NCI-H2171 (cell line): ENCODE data around the gene SKP1.

ENCODE experiments used
- DNase-seq: peaks from one replicate; lab custom pipeline; 2025; lab: John Stamatoyannopoulos, UW

The SKP1 gene

DNA sequence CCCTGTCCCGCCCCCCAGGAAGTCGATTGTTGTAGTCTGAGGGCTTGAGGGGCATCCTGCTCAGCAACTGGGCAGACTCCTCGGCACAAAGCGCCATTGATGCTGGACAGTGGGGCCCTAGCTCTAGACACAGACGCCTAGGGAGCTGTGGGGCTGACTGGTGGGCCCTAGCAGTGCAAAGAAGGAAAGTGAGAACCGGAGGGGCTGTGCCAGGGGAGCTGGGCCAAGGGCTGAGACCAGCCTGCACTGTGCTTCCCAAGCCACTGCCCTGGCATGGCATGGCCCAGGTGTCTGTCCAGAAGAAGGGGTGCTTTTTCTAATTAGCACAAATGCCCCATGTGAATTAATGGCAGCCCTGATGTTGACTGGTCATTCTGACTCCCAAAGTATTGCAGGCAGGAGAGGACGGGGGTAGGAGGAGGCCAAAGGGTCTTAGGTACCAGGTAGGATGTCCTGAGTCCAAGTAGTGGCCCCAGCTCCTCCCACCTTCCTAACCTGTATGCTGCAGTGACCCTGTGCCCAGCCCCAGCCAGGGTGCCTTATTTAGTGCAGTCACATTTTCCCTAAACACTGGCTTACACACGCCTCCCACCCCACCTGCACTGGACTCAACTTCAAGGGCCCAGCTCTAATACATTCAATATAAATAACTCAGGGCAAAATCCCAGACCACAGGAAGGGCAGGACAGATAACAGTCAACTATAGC, 46.4 kb downstream of the SKP1 start:
- DNase-seq, result no peak

DNA sequence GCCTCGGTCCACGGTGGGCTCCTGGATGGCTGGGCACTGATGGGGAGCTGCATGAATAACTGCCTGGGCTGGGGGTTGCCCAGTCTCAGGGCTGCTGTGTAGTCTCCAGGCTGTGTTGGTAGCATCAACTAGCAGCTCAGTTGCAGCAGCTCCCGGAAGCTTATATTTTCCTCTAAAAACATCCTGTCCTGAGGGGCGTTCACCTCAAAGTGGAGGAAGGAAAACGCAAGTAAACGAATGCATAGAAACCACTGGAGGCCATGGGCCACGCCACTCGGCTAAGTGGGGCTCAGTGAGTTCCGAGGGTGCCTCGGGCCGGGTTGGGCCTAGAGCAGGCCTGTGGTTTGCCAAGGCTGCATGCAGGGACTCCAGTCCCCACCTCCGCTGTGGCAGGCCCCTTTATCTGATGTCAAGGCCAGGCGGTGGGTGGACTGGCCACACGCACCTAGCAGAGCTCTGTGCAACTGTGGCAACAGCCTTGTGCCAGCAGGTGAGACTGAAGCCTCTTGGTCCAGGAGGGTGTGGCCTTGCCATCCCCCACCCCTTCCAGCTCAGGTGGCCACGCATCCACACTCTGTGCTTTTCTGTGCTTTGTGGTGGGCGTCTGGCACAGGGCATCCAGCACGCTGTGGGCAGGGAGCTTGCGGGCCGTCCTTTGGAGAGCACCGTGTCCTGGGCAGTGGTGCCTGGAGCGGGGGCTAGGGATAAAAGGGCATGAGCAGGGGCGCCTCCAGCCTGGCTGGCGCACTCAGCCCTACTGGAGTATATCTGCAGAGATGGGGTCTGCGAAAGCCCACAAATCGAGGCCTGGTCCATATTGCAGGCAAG, 47.1 kb downstream of the SKP1 start:
- DNase-seq, result no peak

DNA sequence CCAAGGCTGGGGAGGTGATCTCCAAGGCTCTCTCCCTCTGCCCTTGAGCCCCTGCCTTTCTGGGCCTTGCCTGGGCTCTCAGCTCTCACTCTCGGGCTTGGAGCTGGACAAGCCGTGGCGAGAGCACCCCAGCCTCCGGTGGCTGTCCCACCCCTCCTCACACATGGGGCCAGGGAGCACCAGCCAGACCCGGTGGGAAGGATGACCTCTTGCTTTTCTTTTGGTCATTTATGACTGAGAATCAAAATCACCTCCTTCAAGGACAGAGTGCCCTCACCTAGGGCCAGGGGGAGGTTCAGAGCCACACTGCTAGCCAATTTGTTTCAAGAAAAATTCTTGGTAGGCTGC, 48.1 kb downstream of the SKP1 start:
- no peak for DNase-seq

DNA sequence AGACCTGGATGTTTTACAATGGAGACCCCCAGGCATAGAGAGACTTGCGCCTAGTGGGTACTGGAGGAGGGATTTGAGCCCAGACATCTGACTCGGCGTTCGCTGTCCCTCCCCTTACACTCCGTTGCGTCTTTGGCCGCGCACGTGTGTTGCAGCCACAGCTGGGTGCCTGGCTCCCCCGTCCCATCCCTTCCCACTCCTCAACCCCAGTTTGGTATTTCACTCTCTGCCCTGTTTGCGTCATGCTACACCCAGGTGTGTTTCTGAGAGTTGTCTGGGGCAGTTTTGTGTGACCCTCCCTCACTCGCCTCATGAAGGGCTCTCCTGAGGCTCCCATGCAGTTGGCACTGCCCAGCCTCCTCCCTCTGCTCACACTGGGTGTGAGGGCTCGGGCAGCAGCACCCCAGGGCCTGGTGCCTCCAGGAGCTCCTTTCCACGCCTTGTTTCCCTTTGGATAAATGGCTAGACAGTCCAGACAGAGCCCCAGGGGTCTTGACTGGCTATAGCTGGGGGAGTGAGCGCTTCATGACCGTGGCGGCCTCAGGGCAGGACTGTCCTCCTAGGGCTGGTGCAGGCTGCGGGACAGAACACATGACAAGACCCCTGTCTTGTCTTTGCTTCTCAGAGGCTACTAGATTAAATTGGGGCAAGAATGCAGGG, 48.6 kb downstream of the SKP1 start:
- DNase-seq, result no peak

DNA sequence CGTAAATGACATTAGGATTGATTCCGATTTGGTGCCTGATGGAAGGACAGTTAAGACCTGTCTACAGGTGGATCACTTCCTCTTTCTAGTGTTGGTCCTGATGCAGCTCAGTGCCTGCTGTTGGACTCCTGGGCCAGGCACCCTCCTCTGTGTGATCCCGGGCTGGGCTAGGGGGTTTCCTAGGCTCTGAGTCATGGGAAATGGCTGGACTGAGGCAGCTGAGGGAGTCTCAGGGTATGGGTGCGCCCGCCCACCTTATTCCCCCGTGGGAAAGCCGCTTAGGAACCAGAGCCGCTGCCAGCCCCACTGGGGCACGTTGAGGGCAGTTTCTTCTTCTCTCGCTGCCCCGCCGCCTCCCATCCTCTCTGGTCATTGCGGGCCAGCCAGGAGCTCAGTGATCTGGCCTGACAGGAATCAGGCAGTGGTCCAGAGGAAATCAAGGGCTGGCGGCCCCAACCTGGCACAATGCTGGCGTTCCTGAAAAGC, 49.3 kb downstream of the SKP1 start:
- DNase-seq, result no peak

DNA sequence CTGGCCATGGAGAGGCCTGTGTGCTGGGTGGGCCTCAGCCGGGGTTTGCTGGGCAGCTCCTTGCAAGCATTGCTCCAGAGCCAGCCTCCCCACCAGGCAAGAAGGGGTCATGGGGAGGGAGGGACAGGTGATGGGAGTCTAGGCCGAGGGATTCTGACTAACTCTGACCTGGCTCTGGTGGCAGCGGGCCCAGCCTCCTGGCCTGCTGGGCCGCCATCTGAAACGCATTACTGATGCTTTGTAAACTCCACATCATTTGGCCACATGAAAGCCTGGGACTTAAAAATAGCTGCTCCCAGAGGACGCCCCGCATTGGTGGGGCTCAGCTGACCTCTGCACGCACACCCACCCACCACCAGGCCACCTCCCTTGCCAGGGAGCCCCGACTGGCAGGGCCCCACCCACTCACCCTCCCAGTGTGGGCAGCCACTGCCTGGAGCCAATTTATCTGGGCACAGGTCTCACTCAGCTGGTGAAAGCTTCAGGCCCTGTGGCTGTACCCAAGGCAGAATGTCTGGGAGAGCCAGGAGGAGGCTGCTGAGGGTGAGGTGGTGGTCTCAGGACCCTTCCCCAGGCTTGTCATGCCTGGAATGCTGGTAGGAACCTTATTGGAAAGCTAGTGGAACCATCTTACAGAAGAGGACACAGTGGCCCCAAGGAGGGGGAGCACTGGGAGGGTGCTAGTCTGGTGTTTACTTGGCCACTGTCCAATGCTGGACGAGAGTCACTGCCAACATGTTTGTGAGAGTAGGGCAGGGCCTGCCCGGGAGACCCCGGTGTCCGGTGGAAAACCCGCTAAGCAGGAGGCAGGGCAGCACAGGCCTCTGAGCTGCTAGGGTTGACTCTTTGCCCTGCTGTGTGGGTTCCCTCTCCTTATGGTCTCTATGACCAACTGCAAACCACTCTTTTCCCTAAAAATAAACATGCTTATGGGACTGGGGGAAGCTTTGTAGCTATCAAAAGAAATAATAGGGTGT, 51.4 kb downstream of the SKP1 start:
- no peak for DNase-seq

DNA sequence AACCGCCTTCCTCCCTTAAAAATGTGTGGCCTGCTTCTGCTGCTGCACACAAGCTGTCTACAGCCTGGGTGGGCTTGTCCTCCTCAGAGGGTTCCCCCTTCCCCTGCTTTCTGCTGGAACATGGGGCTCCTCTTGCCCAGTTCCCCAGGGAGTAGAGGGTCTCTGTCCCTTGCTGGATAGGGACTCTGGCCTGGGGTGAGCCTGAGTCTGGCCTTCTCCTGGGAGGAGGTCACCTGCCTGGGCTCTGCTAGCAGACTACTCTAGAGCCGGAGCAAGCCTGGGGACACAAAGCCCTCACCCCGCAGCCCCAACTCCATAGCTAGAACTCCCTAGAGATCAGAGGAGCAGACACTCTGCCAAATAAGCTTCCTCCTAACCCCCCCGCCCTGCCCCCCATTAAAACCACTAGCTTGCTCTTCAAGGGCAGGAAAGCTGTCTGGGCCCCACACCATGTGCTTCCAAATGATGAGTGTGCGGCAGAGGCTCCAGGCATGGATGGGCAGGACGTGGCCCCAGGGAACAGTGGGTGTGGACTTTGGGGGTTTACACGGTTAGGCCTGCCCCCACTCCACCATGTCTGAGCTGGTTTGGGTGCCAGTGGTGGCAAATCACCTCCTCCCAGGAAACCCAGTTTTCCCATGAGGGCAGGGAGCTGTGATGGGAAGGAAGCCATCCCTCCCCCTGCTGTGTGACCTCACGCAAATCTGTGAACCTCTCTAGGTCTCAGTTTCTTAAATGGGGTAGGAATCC, 52.3 kb downstream of the SKP1 start:
- DNase-seq, result no peak

DNA sequence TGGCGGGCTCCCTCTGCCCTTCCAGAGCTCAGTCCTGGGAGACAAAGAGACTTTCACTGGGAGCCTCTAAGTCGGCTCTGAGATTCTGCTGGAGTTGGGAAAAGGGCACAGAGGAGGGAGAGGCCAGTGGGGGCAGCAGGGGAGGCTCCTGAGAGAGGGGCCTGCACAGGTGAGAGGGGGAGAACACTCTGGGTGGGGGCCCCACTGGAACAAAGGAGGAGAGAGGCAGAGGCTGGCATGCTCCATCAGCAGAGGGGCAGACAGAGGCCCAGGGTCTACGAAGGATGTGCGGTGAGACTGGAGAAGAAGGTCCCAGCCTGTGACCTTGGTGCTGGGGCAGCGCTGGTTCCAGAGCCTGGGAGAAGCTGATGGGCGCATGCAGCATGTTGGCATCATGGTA, 53.4 kb downstream of the SKP1 start:
- no peak for DNase-seq

DNA sequence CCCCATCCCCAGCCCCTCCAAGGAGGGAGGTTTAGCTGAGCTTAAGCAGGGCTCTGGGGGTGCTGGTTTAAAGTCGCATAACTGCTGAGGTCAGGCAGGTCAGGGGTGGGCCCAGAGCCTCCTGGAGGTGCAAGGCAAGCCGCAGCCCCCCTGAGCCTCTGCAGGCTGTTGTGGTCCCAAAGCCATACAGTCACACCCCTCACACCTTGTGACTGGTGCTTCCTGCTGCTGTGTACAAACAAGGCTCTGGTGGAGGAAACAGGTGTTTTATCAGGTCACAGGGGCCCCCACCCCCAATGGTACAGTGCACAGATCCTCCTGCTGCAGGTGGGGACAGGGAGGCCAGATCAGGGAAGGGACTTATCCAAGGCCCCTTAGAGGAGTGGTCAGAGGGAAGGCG, 54.2 kb downstream of the SKP1 start:
- DNase-seq, result no peak

DNA sequence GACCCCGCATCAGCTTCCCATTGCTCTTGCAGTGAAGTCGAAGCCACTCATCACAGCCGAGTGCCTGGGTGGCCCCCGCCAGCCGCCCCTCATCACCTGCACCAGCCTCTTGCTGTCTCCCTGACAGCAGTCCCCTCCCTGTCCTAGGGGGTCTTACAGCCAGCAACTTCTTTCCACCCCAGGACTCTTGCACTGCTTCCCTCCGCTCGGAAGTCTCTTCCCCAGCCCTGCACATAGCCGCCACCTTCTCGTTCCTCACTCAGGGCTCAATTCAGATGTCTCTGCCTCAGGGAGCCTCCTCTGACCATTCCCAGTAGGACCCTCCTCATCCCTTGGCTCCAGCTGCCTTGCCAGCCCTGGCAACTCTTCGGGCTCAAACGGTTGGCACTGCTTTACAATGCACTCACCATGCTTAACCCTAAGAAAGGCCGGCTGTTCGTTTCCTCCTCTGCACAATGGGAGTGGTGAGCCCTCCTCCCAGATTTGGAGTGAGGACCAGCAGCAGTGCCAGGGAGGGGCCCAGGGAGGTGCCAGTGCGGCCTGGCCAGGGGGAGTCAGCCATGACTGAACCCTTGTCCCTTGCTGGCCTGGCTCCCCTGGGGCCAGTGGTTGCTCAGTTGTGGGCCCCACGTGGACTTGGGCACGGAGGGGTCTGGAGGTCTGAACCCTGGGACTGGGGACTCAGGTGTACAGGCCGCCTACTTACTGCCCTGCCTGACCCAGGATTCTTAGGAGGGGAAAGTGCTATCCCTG, 56.2 kb downstream of the SKP1 start:
- DNase-seq, result no peak

DNA sequence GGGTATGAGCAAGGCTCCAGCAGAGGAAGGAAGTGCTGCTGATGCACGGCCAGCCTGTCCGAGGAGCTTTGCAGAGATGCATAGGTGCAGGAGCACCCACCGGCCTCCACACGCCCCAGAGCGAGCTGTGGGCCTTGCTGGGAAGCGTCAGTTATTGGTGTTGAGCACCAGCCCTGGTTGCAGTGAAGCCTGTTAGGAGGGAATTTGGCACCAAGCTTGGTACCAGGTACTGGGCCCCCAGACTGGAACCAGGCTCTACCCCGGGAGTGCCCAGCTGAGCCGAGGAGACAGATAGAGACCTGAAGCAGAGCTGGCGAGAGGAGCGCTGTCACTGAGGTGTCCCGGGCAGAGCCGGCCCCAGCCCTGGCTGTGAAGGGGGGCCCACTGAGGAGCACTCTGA, 57.0 kb downstream of the SKP1 start:
- no peak for DNase-seq

DNA sequence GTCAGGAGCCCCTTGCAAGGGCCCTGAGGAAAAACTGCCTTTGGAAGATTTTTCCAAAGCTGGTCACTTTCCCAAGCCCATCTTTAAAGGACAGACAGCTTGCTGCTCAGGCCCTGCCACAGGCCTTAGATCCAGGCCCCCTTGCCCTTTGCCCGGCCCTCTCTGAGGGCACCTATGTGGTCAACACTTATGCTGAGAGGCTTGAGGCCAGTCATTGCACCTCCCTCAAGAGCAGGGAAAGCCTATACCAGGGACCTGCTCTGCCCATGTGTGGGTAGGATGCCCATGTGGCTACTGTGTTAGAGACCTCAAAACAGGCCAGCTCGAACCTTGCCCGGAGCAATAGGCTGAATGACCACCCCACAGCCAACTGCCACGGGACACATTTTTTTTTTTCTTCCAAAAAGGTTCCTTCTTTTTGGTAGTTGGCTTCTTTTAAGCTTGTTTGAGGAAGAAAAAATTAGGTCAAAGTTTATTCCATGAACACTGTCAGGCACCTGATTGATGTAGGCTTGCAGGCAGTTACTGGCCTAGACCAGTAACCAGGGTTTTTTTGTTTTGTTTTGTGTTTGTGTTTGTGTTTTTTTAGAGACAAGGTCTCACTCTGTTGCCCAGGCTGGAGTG, 58.4 kb downstream of the SKP1 start:
- DNase-seq, result no peak

DNA sequence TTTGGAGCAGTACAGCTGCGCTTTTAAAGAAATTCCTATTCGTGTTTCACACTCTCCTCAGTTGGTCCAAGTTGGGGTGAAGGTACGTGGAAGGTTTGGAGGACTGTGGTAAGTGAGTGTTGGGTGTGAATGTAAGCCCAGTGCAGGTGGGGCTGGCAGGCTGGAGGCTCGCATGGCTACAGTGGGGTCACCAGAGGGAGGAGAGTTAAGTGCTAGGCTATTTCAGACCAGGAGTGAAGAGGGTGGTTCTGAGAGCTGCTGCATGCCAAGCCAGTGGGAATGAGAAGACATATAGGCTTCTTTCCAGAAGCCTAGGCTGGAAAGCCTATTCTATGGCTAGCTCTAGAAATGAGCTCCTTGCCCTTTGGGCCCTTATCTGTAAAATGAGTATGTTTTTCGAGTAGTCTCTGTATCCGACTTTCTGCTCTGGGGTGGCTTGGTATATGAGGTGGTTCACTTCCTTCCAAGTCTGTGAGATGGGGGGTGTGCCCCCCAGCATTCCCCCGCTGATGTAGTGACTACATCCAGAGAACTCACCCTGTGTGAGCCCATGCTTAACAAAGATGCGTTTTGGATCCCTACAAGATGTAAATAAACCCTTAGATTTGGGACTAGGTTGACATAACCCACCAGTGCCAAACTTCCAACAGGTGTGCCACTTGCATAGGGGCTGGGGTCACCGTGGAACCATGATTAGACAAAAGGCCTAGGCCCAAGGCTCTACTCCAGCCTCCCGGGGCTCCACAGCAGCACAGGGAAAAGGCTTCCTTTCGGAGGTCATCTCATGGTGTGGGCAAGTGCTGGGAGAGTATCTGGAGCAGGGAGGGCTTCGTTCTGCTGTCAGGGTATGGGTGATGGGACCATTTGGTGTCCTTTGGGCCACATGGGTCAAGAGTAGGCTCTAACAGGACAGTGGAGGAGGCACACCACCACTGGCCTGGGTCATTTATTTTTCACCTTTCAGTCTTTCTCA, 59.7 kb downstream of the SKP1 start:
- DNase-seq, result no peak

DNA sequence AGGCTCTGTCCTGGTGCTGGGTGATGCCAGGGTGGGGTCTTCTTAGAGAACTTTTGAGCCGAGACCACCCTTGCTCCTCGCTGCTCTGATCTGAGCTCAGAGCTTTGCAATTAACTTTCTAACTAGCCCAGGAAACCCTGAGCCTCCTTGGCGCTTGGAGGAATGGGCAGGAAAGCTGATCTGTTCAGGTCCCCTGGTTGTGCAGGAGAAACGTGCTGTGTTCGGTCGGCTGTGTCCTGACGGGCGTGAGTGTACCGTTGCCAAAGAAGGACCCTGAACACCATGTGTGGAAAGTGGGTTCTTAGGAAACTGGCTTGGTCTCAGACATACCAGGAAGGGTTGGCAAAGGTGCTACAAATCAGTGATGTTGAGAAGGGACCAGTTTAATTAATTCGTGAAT, 60.5 kb downstream of the SKP1 start:
- DNase-seq, result no peak

DNA sequence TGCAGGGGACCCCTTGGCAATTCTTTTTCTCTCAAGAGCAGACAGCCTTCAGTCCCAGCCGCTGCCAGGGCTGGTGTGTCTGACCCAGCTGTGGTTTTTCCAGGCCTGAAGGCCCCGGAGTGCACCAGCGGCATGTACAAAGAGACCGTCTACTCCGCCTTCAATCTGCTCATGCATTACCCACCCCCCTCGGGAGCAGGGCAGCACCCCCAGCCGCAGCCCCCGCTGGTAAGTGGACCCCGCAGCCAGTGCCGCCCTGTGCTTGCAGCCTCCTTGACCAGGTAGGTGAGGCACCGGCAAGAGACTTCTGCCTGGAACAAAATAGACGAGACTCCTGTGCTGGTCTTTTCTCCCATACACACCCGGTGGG, 61.0 kb downstream of the SKP1 start:
- DNase-seq, result no peak

DNA sequence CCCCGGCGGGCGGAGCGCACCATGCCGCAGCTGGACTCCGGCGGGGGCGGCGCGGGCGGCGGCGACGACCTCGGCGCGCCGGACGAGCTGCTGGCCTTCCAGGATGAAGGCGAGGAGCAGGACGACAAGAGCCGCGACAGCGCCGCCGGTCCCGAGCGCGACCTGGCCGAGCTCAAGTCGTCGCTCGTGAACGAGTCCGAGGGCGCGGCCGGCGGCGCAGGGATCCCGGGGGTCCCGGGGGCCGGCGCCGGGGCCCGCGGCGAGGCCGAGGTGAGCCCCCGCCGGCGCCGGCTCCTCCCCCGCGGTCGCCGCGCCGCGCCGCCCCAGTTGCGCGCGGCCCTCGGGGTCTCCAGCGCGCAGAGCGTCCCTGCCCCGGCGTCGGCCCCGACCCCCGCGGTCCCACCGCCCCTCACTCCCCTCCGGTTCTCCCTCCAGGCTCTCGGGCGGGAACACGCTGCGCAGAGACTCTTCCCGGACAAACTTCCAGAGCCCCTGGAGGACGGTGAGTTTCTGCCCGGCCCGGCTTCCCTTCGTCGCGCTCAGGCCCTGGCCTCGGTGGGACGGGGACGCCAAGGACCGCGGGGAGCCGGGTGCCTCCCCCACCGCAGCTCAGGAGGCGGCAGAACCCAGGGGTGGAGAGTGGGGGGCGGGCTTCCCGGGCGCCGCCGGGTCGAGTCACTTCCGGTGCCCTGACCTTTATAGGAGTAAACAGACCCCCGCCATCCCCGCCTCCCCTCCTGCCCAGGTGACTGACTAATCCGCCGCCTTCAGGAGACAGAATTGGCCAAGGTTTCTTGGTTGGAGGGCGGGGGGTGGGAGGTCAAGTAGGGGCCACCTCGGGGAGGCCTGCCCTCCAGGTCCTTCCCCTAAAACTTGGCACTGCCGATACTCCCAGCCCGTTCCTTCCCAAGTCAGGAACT, 61.6 kb downstream of the SKP1 start:
- DNase-seq, result no peak
